ENCODE data around the gene SPINK1. TPM values are rescaled to one million over a fixed set of nuclear protein-coding genes. Genes with fewer than 3 reads are reported as not detected.
"Not testable (repeated sequence)": the region's sequence is repeated elsewhere in the genome, so short reads cannot be mapped to it uniquely, and the experiment has no call there.

SPINK1 gene
- total and polyA plus RNA-seq, 2 donors (not counting 1 experiment from before 2014, with no cell fraction given), result not detected

DNA sequence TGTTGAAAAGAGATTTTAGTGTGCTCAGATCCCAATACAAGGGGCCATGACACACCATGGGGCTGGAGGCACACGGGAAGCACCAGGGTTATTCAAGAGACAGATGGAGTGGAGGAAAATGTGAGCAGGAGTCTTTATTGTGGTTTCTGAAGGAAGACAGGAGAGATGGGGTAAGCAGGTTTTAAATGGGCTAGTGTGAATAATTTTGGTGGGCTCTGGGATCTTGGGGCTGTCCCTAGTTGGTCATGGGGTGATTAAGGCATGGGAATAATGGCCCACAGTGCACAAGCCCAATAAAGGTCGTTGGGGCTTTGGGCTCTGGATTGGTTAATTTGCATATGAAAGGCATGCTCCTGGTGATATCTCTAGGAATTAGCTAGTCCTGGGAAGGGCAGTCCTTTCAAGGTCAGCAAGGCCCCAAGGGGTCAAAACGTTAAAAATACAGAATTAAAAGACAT is 43.5 kb upstream of the SPINK1 start:
- no peaks in the 10 kb centered on the region for H3K9me3 ChIP-seq (ENCODE audit: control insufficient read depth, insufficient read depth, low read depth, low read length)
- H3K27me3 ChIP-seq (ENCODE audit: control insufficient read depth, insufficient read depth, low read length), result no peaks in the 10 kb centered on the region
- H3K36me3 ChIP-seq (ENCODE audit: control insufficient read depth, insufficient read depth, low read length), result no peaks in the 10 kb centered on the region
- H3K27ac ChIP-seq (ENCODE audit: insufficient read depth, low read length), result no peak overlapping the region
- no peak overlapping the region for H3K9ac ChIP-seq (ENCODE audit: insufficient read depth, low read length)
- TF ChIP-seq EZH2 (IDR thresholded peaks at IDR 0.05; ENCODE audit: low read length, missing control alignments), result no peak
- TF ChIP-seq CTCF (conservative IDR thresholded peaks at IDR 0.05 in 1 of 2, IDR thresholded peaks at IDR 0.05 in 1 of 2; ENCODE audit: low read depth in 1 of 2, low read length in 2 of 2), result no peak
- H4K20me1 ChIP-seq (ENCODE audit: control insufficient read depth, extremely low read depth, insufficient read depth, low read length), result no peaks in the 10 kb centered on the region
- no peak for DNase-seq (ENCODE audit: low read depth in 2 of 2)
- H2AFZ ChIP-seq (ENCODE audit: low read length), result no peak overlapping the region
- H3K79me2 ChIP-seq (ENCODE audit: control insufficient read depth, insufficient read depth, low read length), result no peaks in the 10 kb centered on the region
- no peaks in the 10 kb centered on the region for H3K4me1 ChIP-seq (ENCODE audit: control insufficient read depth, extremely low read depth, insufficient read depth, low read length)
- H3K4me3 ChIP-seq (replicated peaks in 1 of 4; ENCODE audit: control extremely low read depth in 1 of 4, insufficient read depth in 1 of 4, low read depth in 3 of 4, low read length in 4 of 4), result no peak overlapping the region
- H3K4me2 ChIP-seq (ENCODE audit: extremely low read depth, insufficient read depth, low read length), result no peak overlapping the region

GRCh38 chr5:147874118-147874875 is 42.8 kb upstream of the SPINK1 start:
- not testable (repeated sequence) for H3K27ac ChIP-seq (ENCODE audit: insufficient read depth, low read length); H3K27me3 ChIP-seq (ENCODE audit: control insufficient read depth, insufficient read depth, low read length); H3K4me2 ChIP-seq (ENCODE audit: extremely low read depth, insufficient read depth, low read length); H3K9me3 ChIP-seq (ENCODE audit: control insufficient read depth, insufficient read depth, low read depth, low read length); H3K4me3 ChIP-seq (replicated peaks in 1 of 4; ENCODE audit: control extremely low read depth in 1 of 4, insufficient read depth in 1 of 4, low read depth in 3 of 4, low read length in 4 of 4); DNase-seq (ENCODE audit: low read depth in 2 of 2); H3K9ac ChIP-seq (ENCODE audit: insufficient read depth, low read length); H3K36me3 ChIP-seq (ENCODE audit: control insufficient read depth, insufficient read depth, low read length); H3K79me2 ChIP-seq (ENCODE audit: control insufficient read depth, insufficient read depth, low read length); H2AFZ ChIP-seq (ENCODE audit: low read length); H3K4me1 ChIP-seq (ENCODE audit: control insufficient read depth, extremely low read depth, insufficient read depth, low read length); H4K20me1 ChIP-seq (ENCODE audit: control insufficient read depth, extremely low read depth, insufficient read depth, low read length)

DNA sequence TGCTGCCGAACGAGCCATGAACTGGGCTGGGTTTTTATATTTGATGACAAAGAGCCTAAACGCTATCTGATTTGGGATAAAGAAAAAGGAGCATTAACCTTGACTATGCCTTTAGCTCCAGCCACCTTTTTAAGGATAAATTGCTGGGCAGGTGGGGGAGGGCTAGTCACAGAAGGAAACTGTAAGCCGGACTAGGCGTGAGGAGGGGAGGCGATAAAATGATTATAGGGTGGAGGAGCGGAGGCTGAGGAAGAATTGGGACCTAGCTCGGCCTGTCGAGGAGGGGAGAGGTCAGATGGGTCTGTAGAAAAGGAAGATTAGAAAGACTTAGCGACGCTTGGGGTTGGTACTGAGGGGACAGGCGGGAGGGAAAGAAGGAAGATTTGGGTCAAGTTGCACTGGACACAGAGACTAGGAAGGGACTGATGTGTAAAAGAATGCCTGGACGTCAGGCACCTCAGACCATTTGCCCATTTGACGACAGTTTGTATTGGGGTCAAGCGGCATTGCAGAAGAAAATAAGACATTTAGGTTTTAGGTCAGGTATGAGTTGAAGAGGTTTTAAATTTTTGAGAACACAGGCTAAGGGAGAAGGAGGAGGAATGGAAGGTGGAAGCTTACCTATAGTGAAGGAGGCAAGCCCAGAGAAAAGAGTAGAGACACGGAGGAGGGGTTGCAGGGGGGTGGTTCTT is 41.4 kb upstream of the SPINK1 start:
- H3K79me2 ChIP-seq (ENCODE audit: control insufficient read depth, insufficient read depth, low read length); H3K4me2 ChIP-seq (ENCODE audit: extremely low read depth, insufficient read depth, low read length): not testable (repeated sequence)

DNA sequence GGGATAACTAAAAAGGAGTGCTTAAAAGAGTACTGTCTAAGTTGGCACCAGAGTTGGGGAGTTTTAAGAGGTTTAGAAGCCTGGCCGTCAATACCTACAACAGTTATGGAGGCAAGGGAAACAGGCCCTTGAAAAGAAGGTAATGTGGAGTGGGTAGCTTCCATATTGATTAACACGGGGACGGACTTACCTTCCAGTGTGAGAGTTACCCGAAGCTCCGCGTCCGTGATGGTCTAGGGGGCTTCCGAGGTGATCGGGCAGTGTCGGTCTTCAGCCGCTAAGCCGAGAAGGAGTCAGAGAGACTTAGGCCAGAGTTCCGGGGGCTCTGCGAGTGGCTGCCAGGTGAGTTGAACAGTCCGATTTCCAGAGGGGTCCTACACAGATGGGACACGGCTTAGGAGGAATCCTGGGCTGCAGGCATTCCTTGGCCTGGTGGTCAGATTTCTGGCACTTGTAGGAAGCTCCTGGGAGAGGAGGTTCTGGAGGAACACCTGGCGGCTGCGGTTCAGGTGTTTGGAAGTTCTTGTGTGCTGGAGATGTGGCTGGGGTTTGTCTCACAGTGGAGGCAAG is 40.6 kb upstream of the SPINK1 start:
- not testable (repeated sequence) for DNase-seq (ENCODE audit: low read depth in 2 of 2); H3K27ac ChIP-seq (ENCODE audit: insufficient read depth, low read length); H3K4me1 ChIP-seq (ENCODE audit: control insufficient read depth, extremely low read depth, insufficient read depth, low read length); H4K20me1 ChIP-seq (ENCODE audit: control insufficient read depth, extremely low read depth, insufficient read depth, low read length); H3K36me3 ChIP-seq (ENCODE audit: control insufficient read depth, insufficient read depth, low read length); H3K4me3 ChIP-seq (replicated peaks in 1 of 4; ENCODE audit: control extremely low read depth in 1 of 4, insufficient read depth in 1 of 4, low read depth in 3 of 4, low read length in 4 of 4); H3K27me3 ChIP-seq (ENCODE audit: control insufficient read depth, insufficient read depth, low read length); H3K9ac ChIP-seq (ENCODE audit: insufficient read depth, low read length); H3K4me2 ChIP-seq (ENCODE audit: extremely low read depth, insufficient read depth, low read length); H3K79me2 ChIP-seq (ENCODE audit: control insufficient read depth, insufficient read depth, low read length); H2AFZ ChIP-seq (ENCODE audit: low read length); H3K9me3 ChIP-seq (ENCODE audit: control insufficient read depth, insufficient read depth, low read depth, low read length)

More for the DNA sequence above, 41.4 kb upstream of the SPINK1 start:
- H2AFZ ChIP-seq (ENCODE audit: low read length); H3K27ac ChIP-seq (ENCODE audit: insufficient read depth, low read length); H3K9ac ChIP-seq (ENCODE audit: insufficient read depth, low read length); H3K27me3 ChIP-seq (ENCODE audit: control insufficient read depth, insufficient read depth, low read length); H3K4me1 ChIP-seq (ENCODE audit: control insufficient read depth, extremely low read depth, insufficient read depth, low read length); H3K4me3 ChIP-seq (replicated peaks in 1 of 4; ENCODE audit: control extremely low read depth in 1 of 4, insufficient read depth in 1 of 4, low read depth in 3 of 4, low read length in 4 of 4); H4K20me1 ChIP-seq (ENCODE audit: control insufficient read depth, extremely low read depth, insufficient read depth, low read length); DNase-seq (ENCODE audit: low read depth in 2 of 2); H3K9me3 ChIP-seq (ENCODE audit: control insufficient read depth, insufficient read depth, low read depth, low read length); H3K36me3 ChIP-seq (ENCODE audit: control insufficient read depth, insufficient read depth, low read length): not testable (repeated sequence)

DNA sequence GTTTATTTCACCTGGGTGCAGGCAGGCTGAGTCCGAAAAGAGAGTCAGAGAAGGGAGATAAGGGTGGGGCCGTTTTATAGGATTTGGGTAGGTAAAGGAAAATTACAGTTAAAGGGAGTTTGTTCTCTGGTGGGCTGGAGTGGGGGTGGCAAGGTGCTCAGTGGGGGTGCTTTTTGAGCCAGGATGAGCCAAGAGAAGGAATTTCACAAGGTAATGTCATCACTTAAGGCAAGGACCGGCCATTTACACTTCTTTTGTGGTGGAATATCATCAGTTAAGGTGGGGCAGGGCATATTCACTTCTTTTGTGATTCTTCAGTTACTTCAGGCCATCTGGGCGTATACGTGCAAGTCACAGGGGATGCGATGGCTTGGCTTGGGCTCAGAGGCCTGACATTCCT is 38.4 kb upstream of the SPINK1 start:
- H3K4me3 ChIP-seq (replicated peaks in 1 of 4; ENCODE audit: control extremely low read depth in 1 of 4, insufficient read depth in 1 of 4, low read depth in 3 of 4, low read length in 4 of 4); H2AFZ ChIP-seq (ENCODE audit: low read length); H3K4me2 ChIP-seq (ENCODE audit: extremely low read depth, insufficient read depth, low read length); H3K27ac ChIP-seq (ENCODE audit: insufficient read depth, low read length); DNase-seq (ENCODE audit: low read depth in 2 of 2); H3K9ac ChIP-seq (ENCODE audit: insufficient read depth, low read length); H4K20me1 ChIP-seq (ENCODE audit: control insufficient read depth, extremely low read depth, insufficient read depth, low read length); H3K4me1 ChIP-seq (ENCODE audit: control insufficient read depth, extremely low read depth, insufficient read depth, low read length); H3K9me3 ChIP-seq (ENCODE audit: control insufficient read depth, insufficient read depth, low read depth, low read length); H3K79me2 ChIP-seq (ENCODE audit: control insufficient read depth, insufficient read depth, low read length); H3K27me3 ChIP-seq (ENCODE audit: control insufficient read depth, insufficient read depth, low read length); H3K36me3 ChIP-seq (ENCODE audit: control insufficient read depth, insufficient read depth, low read length): not testable (repeated sequence)

All from fibroblast of lung (primary cell).